Measurements from ENCODE around the gene DCAF6.

DNA sequence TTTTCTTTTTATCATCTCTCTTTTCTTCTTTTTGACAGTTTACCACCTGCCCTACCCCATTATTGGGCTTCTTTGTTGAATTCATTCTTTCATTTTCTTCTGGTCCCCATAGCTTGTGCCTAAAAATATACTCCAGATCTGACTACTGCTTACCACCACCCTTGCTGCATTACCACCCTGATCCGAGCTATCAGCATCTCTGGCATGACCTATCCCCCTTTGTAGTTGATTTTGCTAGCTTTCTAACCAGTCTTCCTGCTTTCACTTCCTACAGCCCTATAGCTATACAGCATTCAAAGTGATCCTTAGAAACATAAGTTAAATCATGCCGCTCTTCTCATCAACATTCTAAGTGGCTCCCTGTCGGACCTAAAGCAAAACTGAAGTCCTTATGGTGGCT lies 59.8 kb downstream of the DCAF6 start:
- no peak for TF ChIP-seq POLR2AphosphoS5 (IDR thresholded peaks at IDR 0.05; ENCODE audit: low read depth, low read length)
- TF ChIP-seq, protein P1, sequence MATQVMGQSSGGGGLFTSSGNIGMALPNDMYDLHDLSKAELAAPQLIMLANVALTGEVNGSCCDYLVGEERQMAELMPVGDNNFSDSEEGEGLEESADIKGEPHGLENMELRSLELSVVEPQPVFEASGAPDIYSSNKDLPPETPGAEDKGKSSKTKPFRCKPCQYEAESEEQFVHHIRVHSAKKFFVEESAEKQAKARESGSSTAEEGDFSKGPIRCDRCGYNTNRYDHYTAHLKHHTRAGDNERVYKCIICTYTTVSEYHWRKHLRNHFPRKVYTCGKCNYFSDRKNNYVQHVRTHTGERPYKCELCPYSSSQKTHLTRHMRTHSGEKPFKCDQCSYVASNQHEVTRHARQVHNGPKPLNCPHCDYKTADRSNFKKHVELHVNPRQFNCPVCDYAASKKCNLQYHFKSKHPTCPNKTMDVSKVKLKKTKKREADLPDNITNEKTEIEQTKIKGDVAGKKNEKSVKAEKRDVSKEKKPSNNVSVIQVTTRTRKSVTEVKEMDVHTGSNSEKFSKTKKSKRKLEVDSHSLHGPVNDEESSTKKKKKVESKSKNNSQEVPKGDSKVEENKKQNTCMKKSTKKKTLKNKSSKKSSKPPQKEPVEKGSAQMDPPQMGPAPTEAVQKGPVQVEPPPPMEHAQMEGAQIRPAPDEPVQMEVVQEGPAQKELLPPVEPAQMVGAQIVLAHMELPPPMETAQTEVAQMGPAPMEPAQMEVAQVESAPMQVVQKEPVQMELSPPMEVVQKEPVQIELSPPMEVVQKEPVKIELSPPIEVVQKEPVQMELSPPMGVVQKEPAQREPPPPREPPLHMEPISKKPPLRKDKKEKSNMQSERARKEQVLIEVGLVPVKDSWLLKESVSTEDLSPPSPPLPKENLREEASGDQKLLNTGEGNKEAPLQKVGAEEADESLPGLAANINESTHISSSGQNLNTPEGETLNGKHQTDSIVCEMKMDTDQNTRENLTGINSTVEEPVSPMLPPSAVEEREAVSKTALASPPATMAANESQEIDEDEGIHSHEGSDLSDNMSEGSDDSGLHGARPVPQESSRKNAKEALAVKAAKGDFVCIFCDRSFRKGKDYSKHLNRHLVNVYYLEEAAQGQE (IDR thresholded peaks at IDR 0.05; ENCODE audit: insufficient read depth in 1 of 2, low read depth in 2 of 2, low read length in 2 of 2) = no peak
- TF ChIP-seq TAF1 (IDR thresholded peaks at IDR 0.05; ENCODE audit: borderline replicate concordance, insufficient read depth, low read length) = no peak
- TF ChIP-seq SIN3A (IDR thresholded peaks at IDR 0.05; ENCODE audit: borderline replicate concordance, insufficient read depth, low read length) = no peak
- no peak for TF ChIP-seq FOXP2 (optimal IDR thresholded peaks at IDR 0.05; ENCODE audit: borderline replicate concordance, extremely low read depth, extremely low read length, insufficient read depth)

Measured in PFSK-1 (cell line).